ENCODE results near the gene CREB3L1.

Gene CREB3L1

DNA sequence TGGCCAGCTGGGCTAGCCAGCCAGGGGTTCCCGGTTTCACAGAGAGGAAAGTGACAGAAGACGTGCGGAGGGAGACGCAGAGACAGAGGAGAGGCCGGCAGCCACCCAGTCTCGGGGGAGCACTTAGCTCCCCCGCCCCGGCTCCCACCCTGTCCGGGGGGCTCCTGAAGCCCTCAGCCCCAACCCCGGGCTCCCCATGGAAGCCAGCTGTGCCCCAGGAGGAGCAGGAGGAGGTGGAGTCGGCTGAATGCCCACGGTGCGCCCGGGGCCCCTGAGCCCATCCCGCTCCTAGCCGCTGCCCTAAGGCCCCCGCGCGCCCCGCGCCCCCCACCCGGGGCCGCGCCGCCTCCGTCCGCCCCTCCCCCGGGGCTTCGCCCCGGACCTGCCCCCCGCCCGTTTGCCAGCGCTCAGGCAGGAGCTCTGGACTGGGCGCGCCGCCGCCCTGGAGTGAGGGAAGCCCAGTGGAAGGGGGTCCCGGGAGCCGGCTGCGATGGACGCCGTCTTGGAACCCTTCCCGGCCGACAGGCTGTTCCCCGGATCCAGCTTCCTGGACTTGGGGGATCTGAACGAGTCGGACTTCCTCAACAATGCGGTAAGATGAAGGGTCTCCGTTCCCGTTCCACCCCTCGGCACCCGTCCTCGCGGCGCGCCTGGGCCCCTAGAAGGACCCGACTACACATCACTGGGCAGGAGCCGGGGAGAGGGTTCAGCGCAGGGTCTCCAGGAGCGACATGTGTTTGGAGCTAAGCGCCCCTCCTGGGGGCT lies at the start of gene CREB3L1:
TSS of gene CREB3L1 (plus strand) at position 41 of the 765 bp plus-strand sequence. CDS start at position 491, 450 bp downstream.
- peak; percentile 31 for DNase-seq

- no peak for DNase-seq
Measured at GRCh38 chr11:46229230-46229629, 48.2 kb upstream of the CREB3L1 start.

GRCh38 chr11:46234311-46234710 lies 43.2 kb upstream of the CREB3L1 start:
- DNase-seq: no peak

DNA sequence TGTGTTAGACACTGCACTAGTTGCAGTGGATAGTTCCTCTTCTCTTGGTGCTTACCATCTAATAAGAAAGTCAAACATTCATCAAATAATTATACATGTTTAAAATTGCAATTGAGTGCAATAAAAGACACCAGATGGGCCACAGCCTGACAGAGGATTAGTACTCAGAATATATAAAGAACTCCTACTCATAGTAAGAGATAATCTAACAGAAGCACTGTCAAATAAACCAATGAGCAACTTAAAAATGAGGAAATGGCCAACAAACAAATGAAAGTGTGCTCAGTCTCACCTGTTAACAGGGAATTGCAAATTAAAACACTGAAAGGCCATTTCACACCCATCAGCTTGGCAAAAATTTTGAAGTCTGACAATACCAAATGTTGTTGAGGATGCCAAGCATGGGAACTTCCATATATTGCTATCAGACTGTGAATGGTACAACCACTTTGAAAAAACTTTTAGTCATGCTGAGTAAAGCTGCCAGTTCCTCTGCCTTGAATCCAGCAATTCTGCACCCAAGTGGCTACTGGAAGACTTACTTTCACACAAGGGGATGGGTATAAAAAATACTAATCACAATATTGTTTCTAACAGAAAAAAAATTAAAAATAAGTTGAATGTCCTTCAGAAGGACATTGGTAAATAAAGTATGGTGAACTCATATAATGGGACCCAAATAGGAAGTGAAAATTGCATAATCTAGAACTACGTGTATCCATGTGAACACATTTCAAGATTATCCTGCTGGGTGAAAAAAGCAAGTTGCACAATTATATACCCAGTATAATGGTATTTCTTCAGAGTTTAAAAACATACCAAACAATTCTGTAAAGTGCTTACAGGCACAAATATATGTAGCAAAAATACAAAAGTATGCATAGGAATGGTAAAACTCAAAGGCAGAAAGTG lies 41.4 kb upstream of the CREB3L1 start:
- no peak for DNase-seq

GRCh38 chr11:46236918-46237247 lies 40.6 kb upstream of the CREB3L1 start:
- no peak for DNase-seq

- peak; percentile 97 for DNase-seq
Measured at GRCh38 chr11:46237248-46238077, 40.0 kb upstream of the CREB3L1 start.

- DNase-seq: peak; percentile 67
Measured at GRCh38 chr11:46238078-46238966, 39.1 kb upstream of the CREB3L1 start.

GRCh38 chr11:46238967-46239800 lies 38.3 kb upstream of the CREB3L1 start:
- DNase-seq: peak; percentile 93

DNA sequence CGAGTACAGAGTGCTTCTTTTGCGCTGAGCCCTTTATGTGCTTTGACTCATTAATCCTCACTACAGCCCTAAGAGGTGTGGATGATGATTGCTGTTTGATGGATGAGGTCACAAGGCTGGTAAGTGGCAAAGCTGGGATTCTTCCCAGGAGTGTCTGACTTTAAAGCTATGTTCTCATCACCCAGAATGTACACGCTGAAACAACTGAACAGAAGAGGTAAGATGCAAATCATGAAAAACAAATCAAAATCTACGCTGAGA lies 37.7 kb upstream of the CREB3L1 start:
- DNase-seq: peak; percentile 64

DNA sequence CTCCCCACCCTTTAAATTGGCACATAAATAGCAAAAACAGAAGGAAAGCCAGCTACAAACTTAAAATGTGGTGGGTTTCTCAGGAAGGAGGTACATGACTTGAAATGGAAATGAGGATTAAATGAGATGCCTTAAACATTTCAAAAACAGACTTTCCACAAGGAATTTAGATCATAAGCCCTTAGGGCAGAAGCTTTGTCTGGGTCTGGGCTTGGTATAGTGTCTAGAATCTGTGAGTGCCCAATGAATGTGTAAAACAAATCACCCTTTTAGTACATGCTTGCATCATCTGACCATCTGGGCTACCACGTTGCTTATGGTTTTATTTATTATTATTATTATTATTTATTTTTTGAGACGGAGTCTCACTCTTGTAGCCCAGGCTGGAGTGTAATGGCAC lies 37.1 kb upstream of the CREB3L1 start:
- peak; percentile 62 for DNase-seq

GRCh38 chr11:46240861-46241260 lies 36.6 kb upstream of the CREB3L1 start:
- DNase-seq: no peak

GRCh38 chr11:46242041-46242951 lies 35.2 kb upstream of the CREB3L1 start:
- no peak for DNase-seq

DNA sequence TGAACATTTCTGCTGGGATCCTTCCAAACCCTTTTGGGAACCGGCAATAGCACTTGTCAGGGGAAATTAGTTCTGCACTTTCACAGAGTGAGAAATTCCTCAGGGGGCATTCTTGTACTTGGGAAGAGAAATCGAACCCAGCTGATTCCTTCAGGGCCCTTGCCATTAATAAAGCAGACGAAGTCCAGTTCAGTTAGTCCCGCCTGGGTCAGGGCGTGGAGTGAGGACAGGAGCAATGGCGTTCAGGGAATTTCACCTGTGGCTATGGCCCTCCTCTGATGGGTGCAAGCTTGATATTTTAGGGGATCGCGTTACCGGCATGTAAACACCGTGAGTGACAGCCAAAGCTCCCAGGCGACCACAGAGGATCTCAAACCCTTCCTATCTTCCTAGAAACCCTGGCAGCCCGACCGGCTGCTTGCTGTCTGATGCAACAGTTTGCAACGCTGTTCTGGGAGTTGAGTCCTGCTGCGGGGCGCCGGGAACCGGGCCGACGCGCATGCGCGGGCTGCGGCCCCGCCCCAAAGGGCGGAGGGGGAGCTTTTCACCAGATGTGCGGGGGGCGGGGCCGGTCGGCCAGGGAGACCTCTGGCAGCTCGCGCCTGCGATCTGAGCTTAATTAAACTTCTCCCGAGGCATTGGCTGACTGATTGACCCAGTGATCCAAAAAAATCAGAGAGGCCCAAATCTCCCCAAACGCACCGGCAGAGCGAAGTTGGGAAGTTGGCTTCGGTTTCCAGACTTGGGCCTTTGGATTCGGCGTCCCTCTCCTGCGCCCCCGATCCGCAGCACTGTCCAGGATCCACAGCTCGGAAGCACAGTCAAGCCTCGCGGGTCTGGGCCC lies 34.3 kb upstream of the CREB3L1 start:
- peak; percentile 97 for DNase-seq

DNA sequence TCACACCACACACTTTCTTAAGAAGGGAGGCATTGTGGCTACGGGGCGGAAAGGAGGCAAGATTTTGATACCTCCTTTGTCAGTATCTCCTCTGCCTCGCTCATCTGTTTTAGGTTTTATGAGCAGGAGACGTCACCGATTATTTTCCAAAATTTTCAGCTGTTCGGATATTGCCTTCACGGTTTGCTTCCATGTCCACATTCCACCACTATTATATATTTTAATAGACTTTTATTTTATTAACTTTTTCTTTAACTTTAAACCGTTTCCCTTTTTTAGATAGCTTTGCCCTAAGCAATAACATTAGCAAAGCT lies 33.7 kb upstream of the CREB3L1 start:
- DNase-seq: no peak

- DNase-seq: no peak
Measured at GRCh38 chr11:46246521-46246920, 30.9 kb upstream of the CREB3L1 start.

DNA sequence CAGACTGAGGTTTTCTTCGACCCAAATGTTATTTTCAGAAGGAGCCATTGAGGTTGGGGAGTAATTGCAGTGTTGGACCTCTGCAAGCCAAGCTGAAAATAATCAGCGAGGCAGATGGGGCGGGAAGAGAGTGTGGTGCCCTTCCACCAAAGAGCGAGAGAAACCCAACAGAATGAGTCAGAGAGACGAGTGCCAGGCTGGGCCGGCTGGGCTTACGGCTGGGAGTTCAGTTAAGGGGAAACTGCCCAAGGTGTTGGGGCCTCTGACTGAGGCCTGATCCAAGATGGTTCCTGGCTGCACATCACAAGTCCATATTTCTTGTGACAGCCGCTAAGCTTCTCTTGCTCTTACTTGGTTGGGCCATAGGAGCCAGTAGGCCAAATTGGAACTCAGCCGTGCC lies 30.4 kb upstream of the CREB3L1 start:
- DNase-seq: peak; percentile 51

- DNase-seq: peak; percentile 58
Measured at GRCh38 chr11:46247659-46248058, 29.8 kb upstream of the CREB3L1 start.

DNA sequence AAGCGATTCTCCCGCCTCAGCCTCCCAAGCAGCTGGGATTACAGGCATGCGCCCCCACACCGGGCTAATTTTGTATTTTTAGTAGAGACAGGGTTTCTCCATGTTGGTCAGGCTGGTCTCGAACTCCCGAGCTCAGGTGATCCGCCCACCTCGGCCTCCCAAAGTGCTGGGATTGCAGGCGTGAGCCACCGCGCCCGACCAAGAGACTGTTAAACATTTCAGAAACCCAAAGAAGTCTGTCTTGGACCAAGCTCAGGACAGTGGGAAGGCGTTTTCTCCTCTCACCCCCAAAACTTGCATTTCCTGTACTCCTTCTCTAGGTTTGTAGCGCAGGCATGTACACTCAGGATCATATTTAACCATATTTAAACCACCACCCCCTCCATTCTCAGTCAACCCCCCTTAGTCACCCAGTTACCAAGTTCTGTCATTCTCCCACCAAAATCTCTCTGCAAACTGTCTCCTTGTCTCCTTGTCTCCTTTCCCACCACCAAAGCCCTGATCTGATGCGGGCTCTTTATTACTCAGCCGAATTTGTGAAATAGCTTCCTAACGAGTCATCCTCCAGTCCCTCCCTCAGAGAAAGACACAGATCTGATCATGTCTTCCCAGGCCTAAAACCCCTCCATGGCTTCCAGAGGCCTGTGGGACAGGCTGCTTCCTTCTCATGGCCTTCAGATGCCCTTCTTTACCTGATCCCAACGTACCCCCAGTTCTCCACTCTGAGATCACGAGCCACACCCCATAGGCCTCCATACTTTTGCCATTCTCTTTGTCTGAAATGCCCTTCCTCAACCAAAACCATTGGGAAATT lies 29.0 kb upstream of the CREB3L1 start:
- peak; percentile 99 for DNase-seq
